ENCODE results near the gene CEACAM6.

DNA sequence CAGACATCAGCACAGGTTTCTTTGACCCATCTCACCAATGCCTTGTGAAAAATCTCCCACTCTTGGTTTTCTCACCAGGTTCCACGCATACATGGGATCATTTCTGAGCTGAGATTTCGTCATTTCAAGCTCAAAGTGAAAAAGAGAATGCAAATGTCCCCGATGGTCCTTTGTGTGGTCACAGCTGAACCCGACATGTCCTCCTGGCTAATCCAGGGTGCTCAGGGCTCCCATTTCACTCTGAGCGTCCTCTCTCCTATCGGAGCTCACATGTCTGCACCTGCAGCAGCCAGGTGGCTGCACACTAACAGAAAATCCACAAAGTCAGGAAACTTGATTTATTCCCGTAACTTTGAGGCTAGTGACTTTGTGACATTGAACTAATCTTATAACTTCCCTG lies 31.7 kb downstream of the CEACAM6 start:
- TF ChIP-seq TCF7L2 (IDR thresholded peaks at IDR 0.05; ENCODE audit: low read depth, low read length) (no peak), POLR2AphosphoS5 (IDR thresholded peaks at IDR 0.05; ENCODE audit: low read depth, low read length) (no peak)
- TF ChIP-seq, protein P1, sequence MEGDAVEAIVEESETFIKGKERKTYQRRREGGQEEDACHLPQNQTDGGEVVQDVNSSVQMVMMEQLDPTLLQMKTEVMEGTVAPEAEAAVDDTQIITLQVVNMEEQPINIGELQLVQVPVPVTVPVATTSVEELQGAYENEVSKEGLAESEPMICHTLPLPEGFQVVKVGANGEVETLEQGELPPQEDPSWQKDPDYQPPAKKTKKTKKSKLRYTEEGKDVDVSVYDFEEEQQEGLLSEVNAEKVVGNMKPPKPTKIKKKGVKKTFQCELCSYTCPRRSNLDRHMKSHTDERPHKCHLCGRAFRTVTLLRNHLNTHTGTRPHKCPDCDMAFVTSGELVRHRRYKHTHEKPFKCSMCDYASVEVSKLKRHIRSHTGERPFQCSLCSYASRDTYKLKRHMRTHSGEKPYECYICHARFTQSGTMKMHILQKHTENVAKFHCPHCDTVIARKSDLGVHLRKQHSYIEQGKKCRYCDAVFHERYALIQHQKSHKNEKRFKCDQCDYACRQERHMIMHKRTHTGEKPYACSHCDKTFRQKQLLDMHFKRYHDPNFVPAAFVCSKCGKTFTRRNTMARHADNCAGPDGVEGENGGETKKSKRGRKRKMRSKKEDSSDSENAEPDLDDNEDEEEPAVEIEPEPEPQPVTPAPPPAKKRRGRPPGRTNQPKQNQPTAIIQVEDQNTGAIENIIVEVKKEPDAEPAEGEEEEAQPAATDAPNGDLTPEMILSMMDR (IDR thresholded peaks at IDR 0.05): no peak
- TF ChIP-seq, protein P2, sequence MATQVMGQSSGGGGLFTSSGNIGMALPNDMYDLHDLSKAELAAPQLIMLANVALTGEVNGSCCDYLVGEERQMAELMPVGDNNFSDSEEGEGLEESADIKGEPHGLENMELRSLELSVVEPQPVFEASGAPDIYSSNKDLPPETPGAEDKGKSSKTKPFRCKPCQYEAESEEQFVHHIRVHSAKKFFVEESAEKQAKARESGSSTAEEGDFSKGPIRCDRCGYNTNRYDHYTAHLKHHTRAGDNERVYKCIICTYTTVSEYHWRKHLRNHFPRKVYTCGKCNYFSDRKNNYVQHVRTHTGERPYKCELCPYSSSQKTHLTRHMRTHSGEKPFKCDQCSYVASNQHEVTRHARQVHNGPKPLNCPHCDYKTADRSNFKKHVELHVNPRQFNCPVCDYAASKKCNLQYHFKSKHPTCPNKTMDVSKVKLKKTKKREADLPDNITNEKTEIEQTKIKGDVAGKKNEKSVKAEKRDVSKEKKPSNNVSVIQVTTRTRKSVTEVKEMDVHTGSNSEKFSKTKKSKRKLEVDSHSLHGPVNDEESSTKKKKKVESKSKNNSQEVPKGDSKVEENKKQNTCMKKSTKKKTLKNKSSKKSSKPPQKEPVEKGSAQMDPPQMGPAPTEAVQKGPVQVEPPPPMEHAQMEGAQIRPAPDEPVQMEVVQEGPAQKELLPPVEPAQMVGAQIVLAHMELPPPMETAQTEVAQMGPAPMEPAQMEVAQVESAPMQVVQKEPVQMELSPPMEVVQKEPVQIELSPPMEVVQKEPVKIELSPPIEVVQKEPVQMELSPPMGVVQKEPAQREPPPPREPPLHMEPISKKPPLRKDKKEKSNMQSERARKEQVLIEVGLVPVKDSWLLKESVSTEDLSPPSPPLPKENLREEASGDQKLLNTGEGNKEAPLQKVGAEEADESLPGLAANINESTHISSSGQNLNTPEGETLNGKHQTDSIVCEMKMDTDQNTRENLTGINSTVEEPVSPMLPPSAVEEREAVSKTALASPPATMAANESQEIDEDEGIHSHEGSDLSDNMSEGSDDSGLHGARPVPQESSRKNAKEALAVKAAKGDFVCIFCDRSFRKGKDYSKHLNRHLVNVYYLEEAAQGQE (IDR thresholded peaks at IDR 0.05; ENCODE audit: insufficient read depth in 1 of 2, low read depth in 2 of 2, low read length in 1 of 2): no peak
